A549 treated with AZD2906 at 1 μM for 4 hours (cell line): ENCODE results near the gene TMEM50A. TPM values are rescaled to one million over a fixed set of nuclear protein-coding genes. Genes with fewer than 3 reads are reported as not detected.

Experiments used
- total RNA-seq: library from RNA; stranded (reverse); fragments of 200-300 nt; extraction: Qiagen RNA extraction; gene quantifications from 5 replicates; pipeline ENCODE4 v1.2.3, GENCODE V29; 2022

The TMEM50A gene
- total RNA-seq: 64.8 to 76.3 TPM (median 69.4 TPM) in 5 replicates

GRCh38 chr1:25338188-25338981 lies at the start of gene TMEM50A:
Gene TMEM50A, plus strand, starts transcription at chr1:25338334. Its CDS starts 2,153 bp downstream, at chr1:25340487.

Other genes with a start within 250 kb of the TMEM50A start
- gene SYF2, start 105.8 kb upstream of the TMEM50A start, total RNA-seq: 34.3 to 43.7 TPM (median 35.6 TPM) in 5 replicates
- 16.1 to 22.7 TPM (median 19.5 TPM) in 5 replicates for gene RSRP1, start 90.9 kb upstream of the TMEM50A start, total RNA-seq
- gene RHD, start 65.8 kb upstream of the TMEM50A start, total RNA-seq: not detected in 5 replicates
- 0.05 to 0.17 TPM in 2 of 5 replicates, not detected in the others for gene RHCE, start 82.5 kb downstream of the TMEM50A start, total RNA-seq
- gene MACO1, start 92.6 kb downstream of the TMEM50A start, total RNA-seq: 7.5 to 10.1 TPM (median 9.0 TPM) in 5 replicates
- 8.8 to 11.3 TPM (median 10.1 TPM) in 5 replicates for gene LDLRAP1, start 205.3 kb downstream of the TMEM50A start, total RNA-seq